HG03196 (cell line): ENCODE data around the gene ZNRF1.

Experiments used
- ATAC-seq: cut with Tn5 transposase; IDR thresholded peaks from one replicate; pipeline ENCODE4 v1.9.1; 2021; ENCODE audit not compliant: unreplicated experiment

Gene ZNRF1

DNA sequence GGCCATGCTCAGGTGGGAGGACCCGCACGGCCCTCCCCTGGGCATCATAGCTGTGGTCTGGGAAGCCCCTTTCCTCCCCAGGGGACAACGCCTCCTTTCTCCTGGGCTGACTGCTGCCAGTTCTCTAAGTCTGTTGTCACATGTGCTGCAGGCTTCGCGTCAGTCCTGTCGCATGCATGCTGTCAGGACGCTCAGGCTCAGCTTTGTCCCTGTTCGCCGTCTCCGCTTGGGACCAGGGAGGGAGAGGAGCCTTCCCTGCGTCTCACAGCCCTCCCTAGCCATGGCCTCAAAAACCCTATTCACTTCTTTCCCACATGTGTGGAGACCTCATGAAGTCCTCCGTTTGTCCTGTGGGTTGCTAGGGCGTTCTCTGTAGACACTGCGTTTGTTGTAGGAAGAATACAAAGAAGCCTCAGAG lies 96.4 kb downstream of the ZNRF1 start:
- no peak for ATAC-seq

DNA sequence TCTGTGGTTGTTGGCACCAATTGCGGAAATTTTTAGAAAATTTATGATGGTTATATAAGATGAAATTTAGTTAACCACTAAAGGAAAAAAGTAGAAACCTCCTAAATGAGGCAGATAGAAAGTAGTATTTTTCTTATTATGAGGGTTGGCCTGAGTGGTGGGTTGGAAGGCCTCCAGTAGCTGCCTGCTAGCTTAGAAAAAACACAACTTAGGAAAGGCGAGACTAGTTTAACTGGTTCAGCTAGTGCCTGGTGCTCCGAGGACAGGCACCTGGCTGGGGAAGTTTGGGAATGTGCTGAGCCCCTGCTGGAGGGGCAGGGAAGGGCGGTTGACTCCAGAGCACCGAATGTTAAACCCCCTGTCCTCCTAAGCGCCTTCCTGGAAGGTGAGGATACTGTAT lies 97.8 kb downstream of the ZNRF1 start:
- no peak for ATAC-seq

DNA sequence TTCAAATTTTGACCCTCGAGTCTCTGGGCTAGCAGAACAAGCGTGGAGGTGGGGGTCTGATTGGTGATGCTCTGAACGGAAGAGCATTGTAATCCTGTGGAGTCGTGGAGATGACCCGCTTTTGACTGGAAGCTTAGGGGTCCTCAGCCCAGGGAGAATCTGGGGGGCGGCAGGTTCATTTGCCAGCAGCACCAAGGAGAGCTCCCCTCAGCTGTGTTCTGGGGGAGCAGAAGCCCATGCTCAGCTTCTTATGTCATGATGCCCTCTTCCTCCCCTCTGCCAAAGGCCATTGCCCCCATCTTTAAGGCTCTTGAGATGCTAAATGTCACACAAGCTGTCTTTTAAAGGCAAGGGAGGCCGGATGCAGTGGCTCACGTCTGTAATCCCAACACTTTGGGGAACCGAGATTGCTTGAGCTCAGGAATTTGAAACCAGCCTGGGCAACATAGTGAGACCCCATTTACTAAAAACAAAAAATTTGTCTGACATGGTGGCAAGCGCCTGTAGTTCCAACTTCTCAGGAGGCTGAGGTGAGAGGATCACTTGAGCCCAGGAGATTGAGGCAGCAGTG lies 98.5 kb downstream of the ZNRF1 start:
- ATAC-seq: no peak

DNA sequence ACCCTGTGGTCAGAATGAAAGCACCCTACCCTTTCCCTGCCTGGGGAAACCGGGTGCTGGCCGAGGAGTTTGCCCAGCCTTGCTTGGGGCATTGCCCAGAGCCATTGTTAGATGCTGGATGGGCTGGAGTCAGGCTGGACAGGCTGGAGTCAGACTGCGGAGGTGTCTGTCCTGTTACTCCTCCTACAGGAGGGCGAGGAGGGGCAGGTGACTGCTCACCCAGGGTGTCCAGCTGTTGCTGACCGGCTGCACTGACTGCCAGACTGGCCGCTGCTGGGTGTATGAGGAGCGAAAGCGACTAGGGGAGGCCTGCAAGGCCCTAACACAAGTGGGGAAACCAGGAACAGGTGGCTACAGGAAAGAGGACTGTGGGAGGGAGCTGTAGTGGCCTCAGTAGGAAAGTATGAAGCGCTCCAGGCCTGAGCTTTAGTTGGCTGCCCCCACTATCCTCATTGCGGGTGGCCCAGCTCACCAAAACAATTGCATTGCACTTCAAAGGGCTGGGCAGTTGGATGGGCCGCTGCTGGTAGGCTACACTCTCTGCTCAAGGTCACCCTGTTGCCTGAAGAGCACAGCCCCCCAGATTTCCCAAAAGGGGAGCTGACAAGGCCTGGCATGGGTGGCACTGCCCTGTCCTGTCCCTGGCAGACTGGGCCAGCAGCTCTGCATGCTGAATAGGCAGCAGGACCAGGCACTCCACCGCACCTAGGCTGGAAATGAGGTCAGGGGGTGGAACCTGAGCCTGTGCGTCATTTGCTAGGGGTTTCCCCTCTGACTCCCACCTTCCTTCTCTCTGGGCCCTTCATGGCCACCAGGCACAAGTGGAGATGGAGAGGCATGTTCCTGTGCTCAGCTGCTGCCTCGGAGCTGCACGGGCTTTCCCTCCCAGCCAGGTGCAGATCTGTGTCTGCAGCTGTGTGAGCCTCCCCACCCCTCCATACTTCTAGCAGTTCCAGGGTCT lies 99.4 kb downstream of the ZNRF1 start:
- ATAC-seq: no peak

DNA sequence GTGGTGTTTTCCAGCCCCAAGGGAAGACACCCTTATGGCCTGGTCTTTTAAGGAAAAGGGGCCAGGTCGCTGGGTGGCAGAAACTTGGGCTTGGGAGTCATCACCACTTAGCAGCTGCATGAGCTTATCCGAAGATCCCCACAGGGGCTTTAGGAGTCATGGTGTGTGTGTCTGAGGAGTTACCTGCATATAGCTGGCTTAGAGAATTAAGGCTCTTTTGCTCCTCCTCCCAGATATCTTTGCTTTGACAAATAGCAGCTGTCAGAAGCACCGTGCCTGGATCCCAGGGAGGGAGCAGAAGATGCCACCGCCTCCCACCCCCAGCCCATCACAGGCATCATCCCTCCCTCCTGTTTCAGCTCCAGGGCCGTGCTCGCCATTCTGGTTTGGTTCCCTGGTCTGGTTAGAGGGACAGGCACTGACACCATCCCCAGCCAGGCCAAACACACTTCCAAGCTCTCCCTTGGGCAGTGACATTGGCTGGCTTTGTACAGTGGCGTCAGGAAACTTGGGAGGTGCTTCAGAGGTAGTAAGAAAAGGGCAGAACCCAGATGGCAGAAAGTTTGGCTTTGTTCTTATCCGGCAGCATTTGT lies 100.3 kb downstream of the ZNRF1 start:
- no peak for ATAC-seq

DNA sequence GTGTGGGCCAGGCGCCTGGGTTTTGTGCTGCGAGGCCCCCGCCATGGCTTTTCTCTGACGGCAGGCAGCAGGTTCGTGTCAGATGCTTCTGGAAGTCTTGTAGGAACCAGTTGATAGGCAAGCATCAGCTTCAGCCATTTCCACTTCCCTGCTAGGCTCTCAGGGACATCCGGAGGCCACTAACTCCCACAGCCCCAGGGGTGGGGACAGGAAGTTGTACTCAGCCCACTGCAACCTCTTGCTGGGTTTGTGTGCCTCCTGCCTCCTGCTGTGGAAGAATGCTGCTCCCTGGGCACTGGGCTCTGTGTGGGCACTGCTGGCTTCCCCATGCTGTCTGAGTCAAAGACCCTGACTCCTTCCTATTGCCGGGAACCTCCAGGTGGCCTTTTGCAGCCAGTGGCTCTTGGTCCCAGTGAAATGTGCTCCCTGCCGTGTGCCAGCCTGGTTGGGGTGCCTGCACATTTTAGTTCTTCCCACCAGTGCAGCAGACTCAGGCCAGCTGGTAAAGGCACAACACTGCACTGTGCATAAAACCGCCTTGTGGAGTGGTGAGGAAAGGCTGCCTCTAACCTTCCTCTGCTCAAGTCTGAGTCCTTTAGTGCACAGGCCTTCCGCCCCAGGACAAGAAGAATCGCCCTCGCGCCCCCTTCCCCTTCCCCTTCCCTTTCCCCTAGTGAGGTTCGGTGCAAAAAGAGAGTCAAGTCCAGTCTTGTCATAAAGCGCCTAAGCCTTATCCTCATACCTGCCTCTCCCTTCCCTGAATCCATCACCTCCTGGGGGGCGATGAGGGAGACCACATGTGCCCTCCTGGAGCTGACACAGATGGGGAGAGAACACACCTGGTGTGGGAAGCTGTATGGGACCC lies 101.1 kb downstream of the ZNRF1 start:
- ATAC-seq: no peak

DNA sequence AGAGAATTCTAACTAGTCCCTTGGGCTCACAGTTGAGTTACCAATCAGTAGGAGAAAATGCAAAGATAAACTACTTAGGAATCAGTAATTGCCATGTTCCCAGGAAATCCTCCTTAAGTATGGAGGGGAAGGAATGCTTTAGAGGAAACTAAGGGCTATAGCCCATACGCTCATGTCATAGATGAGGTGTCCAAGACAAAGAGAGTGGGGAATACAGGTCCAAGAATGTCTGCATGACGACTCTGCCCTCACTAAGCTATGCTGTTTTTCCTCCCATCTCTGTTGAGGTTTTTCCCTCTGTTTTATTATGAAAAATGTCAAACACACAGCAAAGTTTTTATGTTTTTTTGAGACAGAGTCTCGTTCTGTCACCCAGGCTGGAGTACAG lies 101.8 kb downstream of the ZNRF1 start:
- no peak for ATAC-seq

DNA sequence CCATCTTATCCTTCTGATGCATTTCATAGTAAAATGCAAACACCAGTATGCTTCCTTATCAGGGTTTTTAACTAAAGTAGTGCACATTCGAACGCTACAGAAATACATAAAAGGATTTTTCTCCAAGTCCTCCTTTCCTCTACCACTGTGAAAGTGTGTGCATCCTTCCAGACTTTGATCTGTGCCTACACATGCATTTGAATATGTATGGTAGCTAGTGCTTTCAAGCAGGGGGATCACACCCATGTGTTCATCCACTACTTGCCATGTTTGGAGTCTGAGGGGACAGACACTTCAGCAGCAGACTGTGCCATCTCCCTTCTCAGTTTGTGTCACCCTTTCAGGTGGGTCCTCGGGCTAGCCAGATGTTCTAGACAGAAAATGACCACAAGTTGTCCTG lies 102.8 kb downstream of the ZNRF1 start:
- no peak for ATAC-seq

DNA sequence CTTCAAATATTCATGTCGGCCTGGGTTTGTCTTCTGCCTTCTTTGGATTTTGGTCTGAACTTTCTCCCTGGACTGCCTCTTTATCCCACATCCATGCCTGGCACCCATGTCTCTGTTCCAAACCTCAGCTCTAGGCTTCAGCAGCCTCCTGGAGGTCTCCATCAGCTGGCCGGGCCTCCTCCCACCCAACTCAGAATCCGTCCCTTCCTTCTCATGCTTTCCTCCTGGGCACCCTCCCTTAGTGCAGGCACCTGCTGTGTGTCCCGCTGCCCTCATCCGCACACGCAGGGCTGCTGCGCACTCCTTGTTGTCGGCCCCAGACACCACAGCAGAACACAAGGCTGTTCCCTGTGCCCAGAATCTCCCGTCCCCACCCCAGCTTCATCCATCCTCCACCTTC lies 103.8 kb downstream of the ZNRF1 start:
- ATAC-seq: no peak

DNA sequence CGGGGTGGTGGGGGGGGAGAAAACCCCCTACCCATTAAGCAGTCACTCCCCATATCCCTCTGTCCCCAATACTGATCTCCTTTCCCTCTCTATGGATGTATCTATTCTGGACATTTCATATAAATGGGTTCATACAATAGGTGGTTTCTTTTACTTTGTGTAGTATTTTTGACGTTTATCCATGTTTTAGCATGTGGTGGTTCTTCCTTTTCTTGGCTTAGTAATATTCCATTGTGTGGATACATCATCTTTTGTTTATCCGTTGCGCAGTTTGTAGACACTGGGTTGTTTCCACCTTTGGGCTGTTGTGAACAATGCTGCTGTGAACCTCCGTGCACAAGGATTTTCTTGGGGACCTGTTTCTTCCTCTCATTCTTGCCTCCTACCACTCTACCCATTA lies 105.2 kb downstream of the ZNRF1 start:
- ATAC-seq: no peak

DNA sequence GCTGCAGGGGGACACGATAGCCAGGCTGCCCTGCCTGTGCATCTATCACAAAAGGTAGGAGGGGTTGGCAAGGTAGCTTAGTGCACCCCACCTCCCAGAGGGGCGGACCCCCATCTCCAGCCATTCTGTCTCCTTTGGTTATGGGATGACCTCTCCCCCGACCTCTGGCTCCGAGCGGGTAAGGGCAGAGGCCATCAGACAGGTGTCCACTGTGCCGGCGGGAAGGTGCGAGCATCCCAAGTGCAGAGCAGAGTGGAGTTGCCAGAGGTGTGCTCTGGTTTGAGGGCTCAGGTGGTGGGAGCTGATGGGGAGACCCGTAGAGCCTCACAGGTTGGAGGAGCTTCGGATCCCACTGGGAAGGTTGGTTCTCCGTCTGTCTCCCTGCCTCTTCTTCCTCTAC lies 106.0 kb downstream of the ZNRF1 start:
- ATAC-seq: no peak

DNA sequence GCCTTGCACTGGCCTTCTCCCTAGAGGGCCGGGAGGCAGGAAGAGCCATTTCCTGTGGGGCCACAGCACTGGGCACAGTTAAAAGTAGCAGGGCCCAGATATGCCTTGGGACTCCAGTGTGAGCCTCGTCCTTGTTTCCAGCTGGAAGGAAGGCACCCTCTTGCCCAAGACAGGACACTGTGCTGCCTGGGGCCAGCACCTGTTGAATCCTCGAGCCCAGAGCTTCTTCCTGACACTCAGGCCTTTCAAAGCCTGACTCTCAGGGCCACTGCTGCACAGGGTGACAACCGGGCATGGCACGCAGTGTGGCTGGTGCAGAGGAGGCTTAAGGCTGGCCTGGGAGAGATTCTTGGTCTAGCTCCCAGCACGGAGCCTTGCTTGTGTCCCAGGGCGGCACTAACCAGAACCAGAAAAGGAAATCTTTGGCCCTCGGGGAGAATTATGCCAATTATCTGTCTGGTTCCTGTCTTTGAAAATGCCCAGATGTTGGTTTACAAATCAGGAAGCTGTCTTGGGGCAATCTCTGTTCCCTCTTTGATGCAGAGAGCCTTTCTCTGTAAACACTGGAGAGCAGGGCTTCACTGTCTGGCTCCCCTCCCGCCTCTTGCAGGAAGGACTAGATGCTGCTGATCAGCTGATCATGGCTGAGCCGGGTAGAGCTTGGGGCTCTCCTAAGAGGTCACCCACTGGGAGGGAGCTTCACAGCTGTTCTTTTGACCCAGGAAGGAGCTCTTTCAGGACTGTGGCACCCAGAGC lies 106.7 kb downstream of the ZNRF1 start:
- no peak for ATAC-seq

DNA sequence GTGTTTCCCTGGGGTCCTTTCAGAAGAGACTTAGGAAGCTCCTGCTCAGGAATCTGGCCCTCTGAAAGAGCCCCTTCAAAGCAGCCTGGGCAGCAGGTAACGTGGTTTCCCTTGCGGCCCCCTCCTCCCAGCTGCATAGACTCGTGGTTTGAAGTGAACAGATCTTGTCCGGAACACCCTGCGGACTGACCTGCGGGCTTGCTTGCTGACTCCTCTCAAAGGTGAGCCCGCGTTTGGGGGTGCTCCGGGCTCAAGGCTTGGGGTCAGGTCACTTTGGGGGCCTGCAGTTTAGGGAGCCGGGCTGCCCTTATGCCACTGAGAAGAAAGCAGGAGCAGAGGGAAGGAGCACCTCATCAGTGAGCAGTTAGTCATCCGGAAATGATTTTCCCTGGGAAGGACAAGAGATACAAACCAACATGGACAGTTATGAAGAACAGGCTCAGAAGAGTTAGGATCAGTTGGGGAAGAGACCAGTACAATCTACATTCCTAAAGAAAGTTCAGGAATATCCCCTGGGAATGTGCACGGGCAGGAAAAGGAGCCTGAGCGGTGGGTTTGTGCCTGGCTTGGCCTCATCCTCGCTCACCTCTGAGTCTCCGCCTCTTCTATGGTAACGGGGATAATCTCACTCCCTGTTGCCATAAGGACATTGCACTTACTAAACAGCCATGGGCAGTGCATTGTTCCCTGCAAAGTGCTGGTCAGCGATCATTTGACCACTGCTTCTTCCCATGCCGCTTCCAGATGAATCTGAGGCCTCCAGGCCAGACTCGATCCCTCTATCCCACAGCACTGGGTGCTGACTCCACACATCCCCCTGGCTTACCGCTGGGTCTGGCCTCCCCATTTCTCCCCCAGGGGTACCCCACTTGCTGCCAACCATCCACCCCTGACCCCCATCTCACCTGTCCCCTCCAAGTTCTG lies 107.8 kb downstream of the ZNRF1 start:
- ATAC-seq: no peak

DNA sequence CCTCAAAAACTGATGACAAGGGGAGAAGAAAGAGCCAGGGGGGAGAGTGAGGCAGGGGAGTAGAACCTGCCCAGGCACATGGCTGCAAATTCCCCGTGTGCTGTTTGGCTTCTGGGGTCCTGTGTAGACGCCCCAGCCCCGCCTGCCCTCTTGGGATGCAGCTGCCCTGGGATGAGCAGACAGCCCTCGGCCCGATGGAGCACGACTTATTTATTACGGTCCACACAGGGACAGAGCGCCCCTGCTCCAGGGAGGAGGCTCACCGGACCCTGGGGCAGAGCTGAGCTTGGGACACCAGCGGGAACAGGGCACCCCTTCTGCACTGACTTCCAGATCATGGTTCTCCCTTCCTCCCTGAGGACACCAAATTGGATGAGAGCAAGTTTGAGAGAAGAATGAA lies 108.7 kb downstream of the ZNRF1 start:
- ATAC-seq: no peak

DNA sequence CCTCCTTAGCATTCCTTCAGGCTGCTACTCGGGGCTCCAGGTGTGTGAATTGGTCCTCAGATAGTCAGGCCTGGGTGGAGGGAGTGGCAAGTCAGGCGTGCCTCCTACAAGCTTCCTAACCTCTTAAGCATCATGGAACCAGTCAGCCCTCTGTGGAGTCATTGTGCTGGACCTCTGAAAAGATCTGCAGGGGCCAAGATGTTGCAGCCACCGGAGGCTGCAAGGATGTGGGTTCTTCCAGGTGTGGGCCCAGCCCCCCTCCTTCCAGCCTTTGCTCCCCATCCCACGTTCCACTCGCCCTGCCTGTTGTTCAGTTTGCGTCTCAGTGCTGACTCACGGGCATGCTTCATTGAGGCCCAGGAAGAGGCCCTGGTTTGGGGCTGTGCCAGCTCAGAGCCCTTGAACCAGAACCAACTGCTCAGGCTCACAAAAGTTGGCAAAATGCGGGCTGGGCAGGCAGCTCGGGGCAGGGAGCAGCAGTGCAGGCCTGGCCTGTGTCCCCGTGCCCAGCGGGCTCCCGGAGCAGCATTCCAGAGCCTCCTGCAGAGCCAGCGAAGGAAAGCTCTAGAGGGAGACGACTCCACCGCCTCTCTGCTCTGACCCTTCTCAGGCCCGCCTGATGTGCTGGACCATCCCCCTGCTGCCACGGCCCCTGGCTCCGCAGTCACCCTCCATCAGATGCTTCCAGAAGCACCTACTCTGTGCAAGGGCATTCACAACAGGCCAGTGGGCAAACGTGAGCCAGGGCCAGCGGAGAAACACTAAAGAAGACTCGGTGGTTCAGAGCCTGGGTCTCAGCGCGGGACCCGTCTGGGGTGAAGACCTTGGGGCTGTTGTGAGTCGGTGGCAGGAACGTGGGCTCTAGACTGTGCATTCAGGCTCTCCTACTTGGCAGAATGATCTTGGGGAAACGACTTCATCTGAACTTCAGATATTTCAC lies 110.2 kb downstream of the ZNRF1 start:
- peak; percentile 42 for ATAC-seq

DNA sequence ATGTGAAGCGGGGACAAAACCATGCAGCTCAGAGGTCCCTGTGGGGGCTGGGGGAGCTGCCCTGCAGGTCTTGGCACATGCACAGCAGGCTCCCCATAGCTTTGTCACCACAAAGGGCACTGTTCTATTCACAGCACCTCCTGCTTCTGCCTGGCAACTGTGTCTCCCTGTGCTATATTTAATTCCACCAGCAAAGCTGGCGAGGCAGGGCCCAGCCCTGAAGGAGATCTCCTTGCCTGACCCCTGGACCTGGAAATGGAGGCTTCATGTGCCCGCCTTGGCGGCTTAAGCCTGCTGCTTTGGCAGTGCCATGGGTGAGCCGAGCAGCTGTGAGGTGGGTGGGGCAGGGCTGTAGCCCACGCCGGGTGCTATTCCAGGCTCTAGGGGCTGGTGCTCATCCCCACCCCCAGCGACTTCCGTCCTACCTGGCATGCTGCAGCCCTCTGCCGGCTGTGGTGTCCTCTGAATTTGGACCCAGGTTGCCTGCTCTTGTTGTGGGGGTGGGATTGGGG lies 111.0 kb downstream of the ZNRF1 start:
- ATAC-seq: no peak

DNA sequence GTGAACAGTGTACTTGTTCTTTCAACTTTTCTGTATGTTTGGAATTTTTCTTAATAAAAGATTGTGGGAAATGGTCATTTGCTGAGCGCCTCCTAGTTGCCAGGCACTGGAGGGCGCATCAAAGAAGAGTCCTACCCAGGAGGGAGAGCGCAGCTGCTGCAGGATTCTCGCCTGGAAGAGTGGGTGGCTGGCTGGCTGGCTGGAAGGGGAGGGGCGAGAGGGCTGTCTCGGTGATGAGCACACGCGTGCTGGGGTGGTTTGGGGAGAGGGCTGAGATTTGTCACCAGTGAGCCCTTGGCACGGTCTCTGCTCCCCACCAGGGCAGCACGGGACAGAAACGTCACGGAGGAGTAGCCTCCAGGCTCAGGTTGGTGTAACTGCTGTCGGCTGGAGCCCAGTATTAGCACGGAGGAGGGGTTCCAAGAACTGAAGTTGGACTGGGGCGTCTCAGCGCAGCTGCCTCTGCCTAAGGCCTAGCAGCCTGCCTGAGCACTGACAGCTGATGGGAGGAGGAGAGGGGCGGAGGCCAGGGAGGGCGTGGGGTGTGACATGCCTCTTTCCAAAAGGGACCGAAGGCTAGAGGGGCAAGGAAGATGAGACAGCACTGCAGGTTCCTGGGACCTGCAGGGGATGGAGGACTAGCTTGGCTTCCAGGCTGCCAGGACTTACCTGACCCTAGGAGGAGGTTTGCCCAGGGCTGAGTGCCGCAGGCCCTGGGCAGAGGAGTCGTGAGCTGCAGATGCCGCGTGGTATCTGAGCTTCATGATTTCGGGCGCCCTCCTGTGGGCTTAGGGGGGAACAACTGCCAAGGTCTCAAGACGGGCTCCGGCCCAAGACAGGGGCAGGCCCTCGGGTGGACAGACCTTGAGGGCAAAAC lies 112.1 kb downstream of the ZNRF1 start:
- peak; percentile 54 for ATAC-seq
